Activated T-cell treated with anti-CD3 and anti-CD28 coated beads, Interleukin-2, amount 50 U/mL, for 4 hours (primary cell): ENCODE results near the gene CITED4. TPM values are rescaled to one million over a fixed set of nuclear protein-coding genes. Genes with fewer than 3 reads are reported as not detected.

ENCODE experiments used
- ATAC-seq, 2 donors: fragments of 200-7000 bp; cut with Tn5 transposase; one replicate each; pipeline ENCODE4 v1.10.0; 2021
- DNase-seq: peaks from one replicate; pipeline ENCODE4 v3.0.0-alpha.2; 2020
- H3K27me3 Mint-ChIP-seq: one replicate; pipeline ENCODE4 v1.8.0; 2021; ENCODE audit warnings: low read depth, mixed read lengths
- H3K36me3 Mint-ChIP-seq: one replicate; pipeline ENCODE4 v1.8.0; 2022; ENCODE audit warnings: mixed read lengths; ENCODE audit not compliant: insufficient read depth
- H3K4me1 Mint-ChIP-seq: one replicate; pipeline ENCODE4 v1.8.0; 2021; ENCODE audit warnings: low read depth, mixed read lengths
- H3K4me3 Mint-ChIP-seq: one replicate; pipeline ENCODE4 v1.8.0; 2021; ENCODE audit warnings: mild to moderate bottlenecking, moderate library complexity, mixed read lengths
- H3K9me3 Mint-ChIP-seq: one replicate; pipeline ENCODE4 v1.8.0; 2021; ENCODE audit warnings: mixed read lengths
- total RNA-seq, 3 donors: library from RNA; stranded (reverse); gene quantifications; one replicate each; pipeline ENCODE4 v1.2.1, GENCODE V29; 2021

Gene CITED4, protein sequence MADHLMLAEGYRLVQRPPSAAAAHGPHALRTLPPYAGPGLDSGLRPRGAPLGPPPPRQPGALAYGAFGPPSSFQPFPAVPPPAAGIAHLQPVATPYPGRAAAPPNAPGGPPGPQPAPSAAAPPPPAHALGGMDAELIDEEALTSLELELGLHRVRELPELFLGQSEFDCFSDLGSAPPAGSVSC
- total RNA-seq = 1 to 10 TPM; 3.1 to 3.5 (median 3.2) TPM

DNA sequence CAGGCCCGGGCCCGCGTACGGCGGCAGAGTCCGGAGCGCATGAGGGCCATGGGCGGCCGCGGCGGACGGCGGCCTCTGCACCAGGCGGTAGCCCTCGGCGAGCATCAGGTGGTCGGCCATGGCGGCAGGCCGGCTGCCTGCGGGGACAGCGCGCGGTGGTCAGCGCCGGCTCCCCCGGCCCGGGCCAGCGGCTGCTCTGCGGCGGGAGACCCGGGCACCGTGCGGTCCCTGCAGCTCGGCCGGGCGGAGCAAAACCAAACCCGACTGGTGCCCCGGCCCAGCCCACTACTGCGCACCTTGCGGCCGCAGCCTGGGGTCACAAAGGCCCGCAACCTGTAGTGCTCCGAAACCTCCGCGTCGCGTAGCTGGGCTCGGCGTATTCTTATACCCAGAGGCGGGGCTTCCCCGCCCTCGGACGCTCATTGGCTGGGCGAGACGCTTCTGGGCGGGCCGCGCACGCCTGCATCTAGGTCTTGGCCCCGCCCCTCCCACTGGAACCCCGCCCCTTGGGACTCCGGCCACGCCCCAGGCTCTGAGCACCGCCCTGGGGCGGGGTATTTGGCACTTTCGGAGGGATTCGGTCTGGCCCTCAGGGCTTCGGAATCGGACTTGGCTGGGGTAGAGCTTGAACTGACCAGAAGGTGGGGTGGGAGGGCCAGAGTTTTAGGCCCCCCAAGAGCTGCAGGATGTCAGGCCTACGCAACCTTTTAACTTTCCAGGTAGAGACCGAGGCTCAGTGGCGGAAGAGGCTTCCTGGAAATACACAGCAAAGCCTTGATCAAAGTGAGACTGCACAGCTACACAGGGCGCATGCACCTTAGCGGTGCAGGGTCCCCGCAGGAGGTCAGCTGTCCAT lies at the start of gene CITED4:
TSS of gene CITED4 (minus strand) at position 356 of the 856 bp plus-strand sequence. CDS start at position 120, 236 bp downstream.
- DNase-seq (peak; percentile 95), ATAC-seq (peak; percentile 98)
- H3K36me3 Mint-ChIP-seq = no peaks in the 10 kb centered on the region
- H3K4me1 Mint-ChIP-seq = peaks cover 14% of the 10 kb centered on the region
- peak within 1 kb of the TSS; percentile 90 for H3K4me3 Mint-ChIP-seq
- no peaks in the 10 kb centered on the region for H3K9me3 Mint-ChIP-seq
- peaks cover 4% of the 10 kb centered on the region for H3K27me3 Mint-ChIP-seq

DNA sequence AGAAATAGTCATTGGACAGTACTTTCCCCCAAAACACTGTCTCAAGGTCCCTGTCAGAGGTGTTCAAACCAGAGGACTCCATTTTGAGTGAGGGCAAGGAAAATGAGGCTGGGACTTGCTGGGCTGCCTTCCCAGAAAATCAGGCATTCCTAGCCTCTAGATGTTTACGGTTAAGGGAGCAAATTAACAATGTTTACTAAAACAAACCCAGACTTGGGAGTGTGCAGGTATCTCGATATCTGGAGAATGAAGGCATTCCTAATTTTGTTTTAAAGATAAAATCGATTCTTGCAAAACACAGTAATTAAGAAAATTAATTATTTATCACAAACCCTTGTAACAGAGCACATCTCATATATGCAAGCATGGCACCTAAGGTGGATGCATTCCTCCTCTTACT lies 48.9 kb upstream of the CITED4 start:
- Mint-ChIP-seq H3K4me1 (no peaks in the 10 kb centered on the region), H3K36me3 (no peaks in the 10 kb centered on the region), H3K4me3 (no peak overlapping the region)

DNA sequence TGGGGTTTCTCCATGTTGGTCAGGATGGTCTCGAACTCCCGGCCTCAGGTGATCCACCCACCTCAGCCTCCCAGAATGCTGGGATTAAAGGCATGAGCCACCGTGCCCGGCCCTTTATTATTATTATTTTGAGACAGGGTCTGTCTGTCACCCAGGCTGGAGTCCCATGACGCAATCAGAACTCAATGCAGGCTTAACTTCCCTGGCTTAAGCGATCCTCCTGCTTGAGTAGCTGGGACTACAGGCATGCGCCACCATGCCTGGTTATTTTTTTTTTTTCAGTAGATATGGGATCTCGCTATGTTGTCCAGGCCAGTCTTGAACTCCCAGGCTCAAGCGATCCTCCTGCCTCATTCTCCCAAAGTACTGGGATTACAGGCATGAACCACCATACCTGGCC lies 47.1 kb upstream of the CITED4 start:
- Mint-ChIP-seq H3K27me3 (no peaks in the 10 kb centered on the region), H3K36me3 (no peaks in the 10 kb centered on the region), H3K4me1 (no peaks in the 10 kb centered on the region), H3K4me3 (no peak overlapping the region), H3K9me3 (no peaks in the 10 kb centered on the region)
- no peak for ATAC-seq
- DNase-seq = no peak

More for the DNA sequence above, 48.9 kb upstream of the CITED4 start:
- no peaks in the 10 kb centered on the region for H3K27me3 Mint-ChIP-seq
- no peaks in the 10 kb centered on the region for H3K9me3 Mint-ChIP-seq
- ATAC-seq (no peak), DNase-seq (no peak)

DNA sequence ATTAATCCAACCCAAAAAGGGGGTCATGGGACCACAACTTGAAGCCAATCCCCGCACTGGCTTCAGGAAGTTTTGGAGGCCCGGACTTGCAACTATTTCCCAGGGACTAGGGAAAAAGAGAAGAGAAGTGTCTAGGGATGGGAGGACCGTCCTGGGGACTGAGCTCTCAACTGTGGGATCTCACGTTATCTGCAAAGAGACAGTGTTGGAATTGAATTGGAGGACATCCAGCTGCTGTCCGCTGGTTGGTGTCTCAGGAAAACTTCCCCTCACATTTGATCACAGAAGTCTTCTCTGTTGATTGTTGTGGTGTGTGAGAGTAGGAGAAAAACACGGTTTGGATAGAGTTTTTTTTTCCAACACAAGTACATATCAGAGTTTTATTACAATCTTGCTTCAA lies 46.2 kb upstream of the CITED4 start:
- Mint-ChIP-seq H3K4me3 (no peak overlapping the region), H3K4me1 (no peaks in the 10 kb centered on the region), H3K27me3 (no peaks in the 10 kb centered on the region), H3K36me3 (no peaks in the 10 kb centered on the region), H3K9me3 (no peaks in the 10 kb centered on the region)
- DNase-seq (no peak), ATAC-seq (no peak)

DNA sequence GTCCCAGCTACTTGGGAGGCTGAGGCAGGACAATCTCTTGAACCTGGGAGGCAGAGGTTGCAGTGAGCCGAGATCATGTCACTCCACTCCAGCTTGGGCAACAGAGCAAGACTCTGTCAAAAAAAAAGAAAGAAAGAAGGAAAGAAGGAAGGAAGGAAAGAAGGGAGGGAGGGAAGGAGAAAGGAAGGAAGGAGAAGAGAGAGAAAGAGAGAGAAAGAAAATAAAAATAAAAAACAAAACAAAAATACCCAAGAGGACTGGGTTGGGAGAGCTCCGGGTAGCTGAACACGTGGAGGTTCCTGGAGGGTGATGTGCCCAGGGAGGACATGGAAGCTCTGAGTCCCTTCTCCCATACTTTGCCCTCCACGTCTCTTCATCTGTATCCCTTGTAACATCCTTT lies 45.7 kb upstream of the CITED4 start:
- DNase-seq = no peak
- no peaks in the 10 kb centered on the region for H3K9me3 Mint-ChIP-seq
- no peak for ATAC-seq
- H3K27me3 Mint-ChIP-seq = no peaks in the 10 kb centered on the region
- no peaks in the 10 kb centered on the region for H3K36me3 Mint-ChIP-seq
- H3K4me1 Mint-ChIP-seq = no peaks in the 10 kb centered on the region
- no peak overlapping the region for H3K4me3 Mint-ChIP-seq

DNA sequence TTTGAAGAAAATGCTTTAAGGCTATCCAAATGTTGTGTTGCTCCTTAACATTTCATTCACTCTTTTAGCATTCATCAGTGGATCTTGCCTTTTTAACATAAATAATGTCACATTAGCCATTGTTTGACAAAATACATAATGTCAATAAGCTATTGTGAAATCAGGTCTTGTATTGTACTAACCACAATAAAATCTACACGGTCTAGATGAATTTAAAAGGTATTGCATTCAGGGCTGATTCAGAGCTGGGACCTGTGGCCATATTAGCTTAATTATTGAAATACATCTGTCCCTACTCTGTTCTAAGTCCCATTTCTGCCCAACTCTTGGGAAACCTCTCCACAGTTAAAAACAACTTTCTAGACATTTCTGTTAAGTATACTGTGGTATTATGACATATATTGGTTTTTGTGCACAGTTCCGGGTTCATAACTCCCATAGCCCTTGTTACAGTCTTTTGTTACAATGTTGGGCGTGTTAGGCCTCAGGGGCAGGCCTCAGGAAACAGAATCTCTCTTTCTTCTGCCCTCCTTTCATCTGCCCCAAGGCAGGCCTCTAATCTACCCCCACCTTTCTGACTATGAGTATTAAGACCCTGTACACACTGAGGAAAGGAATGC lies 44.7 kb upstream of the CITED4 start:
- Mint-ChIP-seq H3K4me3 (no peak overlapping the region), H3K4me1 (no peaks in the 10 kb centered on the region), H3K36me3 (no peaks in the 10 kb centered on the region), H3K9me3 (no peaks in the 10 kb centered on the region), H3K27me3 (no peaks in the 10 kb centered on the region)
- ATAC-seq (no peak), DNase-seq (no peak)

DNA sequence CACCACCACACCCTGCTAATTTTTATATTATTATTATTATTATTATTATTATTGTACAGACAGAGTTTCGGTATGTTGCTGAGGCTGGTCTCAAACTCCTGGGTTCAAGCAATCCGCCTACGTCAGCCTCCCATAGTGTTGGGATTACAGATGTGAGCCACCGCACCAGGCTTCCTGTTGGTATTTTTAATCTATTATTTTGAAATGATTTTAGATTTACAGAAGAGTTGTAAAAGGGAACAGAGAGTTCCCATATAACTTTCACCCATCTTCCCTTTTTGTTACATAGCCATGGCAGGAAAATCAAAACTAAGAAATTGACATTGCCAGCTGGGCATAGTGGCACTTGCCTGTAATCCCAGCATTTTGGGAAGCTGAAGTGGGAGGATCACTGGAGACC lies 42.9 kb upstream of the CITED4 start:
- H3K4me1 Mint-ChIP-seq = no peaks in the 10 kb centered on the region
- no peak for ATAC-seq
- no peak overlapping the region for H3K4me3 Mint-ChIP-seq
- no peaks in the 10 kb centered on the region for H3K36me3 Mint-ChIP-seq
- no peaks in the 10 kb centered on the region for H3K9me3 Mint-ChIP-seq
- no peak for DNase-seq
- H3K27me3 Mint-ChIP-seq = no peaks in the 10 kb centered on the region

DNA sequence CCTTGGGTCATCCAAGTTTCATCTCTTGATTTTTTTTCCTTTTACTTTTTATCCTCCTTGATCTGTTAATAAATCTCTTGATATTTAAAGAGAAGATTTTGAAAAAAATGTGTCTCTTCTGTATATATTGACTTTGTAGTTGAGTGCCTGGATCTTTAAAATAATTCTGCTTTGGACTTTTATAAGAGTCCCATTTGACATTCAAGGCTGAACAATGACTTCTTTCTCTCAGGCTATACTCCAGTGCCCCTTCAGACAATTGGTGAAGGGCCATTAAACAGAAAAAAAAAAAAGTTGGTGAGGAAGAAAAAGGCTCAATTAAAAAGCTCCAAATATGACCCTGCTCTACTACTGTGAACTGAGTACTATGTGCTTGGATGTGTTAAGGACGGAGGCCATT lies 40.9 kb upstream of the CITED4 start:
- ATAC-seq = no peak
- no peak overlapping the region for H3K4me3 Mint-ChIP-seq
- no peaks in the 10 kb centered on the region for H3K4me1 Mint-ChIP-seq
- H3K9me3 Mint-ChIP-seq = no peaks in the 10 kb centered on the region
- H3K36me3 Mint-ChIP-seq = no peaks in the 10 kb centered on the region
- H3K27me3 Mint-ChIP-seq = no peaks in the 10 kb centered on the region
- no peak for DNase-seq

DNA sequence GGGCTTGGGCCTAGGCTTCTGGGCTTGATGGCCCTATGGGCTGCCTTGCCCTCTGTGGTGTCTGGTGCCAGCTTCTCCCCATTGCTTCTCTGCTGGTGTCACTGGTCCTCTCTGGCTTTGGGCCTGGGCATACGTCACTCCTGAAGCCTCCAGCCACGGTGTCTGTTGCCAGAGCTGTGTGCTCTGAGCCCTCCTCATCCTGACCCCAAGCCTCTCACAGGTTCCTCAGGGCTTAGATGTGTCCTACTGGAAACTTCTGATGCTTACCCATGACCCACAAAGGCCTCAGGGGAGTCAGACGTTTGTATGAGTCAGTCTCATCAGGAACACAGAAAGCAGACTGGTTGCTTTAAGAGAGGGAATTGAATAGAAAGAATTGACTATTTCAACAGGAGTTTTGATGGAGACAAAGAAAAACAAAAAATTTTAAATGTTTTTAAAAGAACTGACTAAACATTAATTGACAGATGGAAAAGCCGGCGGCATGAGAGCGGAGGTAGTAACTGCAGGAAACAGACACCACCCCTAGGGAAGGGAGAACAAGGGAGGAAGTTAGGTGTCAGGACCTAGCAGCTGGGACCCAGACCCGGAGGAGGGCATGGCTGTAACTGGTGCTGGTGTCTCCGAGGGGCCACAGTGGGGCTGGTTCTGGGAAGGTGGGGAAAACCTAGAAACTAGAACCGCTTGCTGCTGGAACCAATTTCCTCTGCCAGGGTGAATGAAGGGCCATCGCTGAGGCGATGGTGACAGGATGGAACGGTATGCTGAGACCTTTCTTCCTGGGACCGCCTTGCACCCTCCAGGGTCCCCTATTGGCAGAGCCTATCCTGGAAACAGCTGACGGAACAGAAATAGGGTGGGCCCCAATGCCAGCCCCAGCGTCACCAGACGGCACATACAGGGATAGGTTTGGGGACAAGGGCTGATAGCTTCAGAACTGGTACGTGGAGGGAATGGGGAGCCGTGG lies 40.0 kb upstream of the CITED4 start:
- H3K9me3 Mint-ChIP-seq = no peaks in the 10 kb centered on the region
- H3K4me1 Mint-ChIP-seq = no peaks in the 10 kb centered on the region
- H3K36me3 Mint-ChIP-seq = no peaks in the 10 kb centered on the region

DNA sequence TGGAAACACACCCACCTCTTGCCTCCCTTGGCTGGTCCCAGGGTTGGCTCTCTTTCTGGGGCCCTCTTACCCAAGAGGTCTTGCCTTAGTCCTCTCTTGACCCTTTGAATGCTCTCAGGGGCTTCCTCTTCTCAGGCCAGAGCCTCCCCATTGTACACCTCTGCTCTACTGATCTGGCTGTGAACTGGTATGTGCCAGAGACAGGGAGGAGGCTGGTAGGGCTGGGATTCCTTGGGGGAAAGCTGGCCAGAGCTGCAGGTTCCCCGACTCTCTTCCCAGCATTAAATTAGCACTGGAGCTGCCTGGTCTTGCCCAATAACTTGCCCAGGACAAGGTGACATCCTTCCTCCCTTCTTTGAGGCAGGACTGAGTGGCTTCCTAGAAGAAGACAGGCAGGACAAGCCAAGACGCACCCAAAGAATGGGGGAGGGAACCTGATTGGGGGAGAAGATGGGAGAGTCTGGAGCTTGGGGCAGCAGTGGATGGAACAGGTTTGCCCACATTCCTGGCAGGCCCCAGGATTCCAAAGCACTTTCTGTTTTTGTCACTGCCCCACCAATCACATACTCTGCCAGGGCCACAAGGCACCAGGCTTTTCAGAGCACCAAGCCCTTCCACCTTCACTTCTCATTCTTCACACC lies 37.2 kb upstream of the CITED4 start:
- DNase-seq (no peak), ATAC-seq (no peak)
- no peak overlapping the region for H3K4me3 Mint-ChIP-seq
- H3K4me1 Mint-ChIP-seq = no peaks in the 10 kb centered on the region
- no peaks in the 10 kb centered on the region for H3K36me3 Mint-ChIP-seq
- H3K27me3 Mint-ChIP-seq = no peaks in the 10 kb centered on the region
- peaks cover 11% of the 10 kb centered on the region for H3K9me3 Mint-ChIP-seq

More for the DNA sequence above, 40.0 kb upstream of the CITED4 start:
- DNase-seq (no peak), ATAC-seq (no peak)
- no peaks in the 10 kb centered on the region for H3K27me3 Mint-ChIP-seq
- H3K4me3 Mint-ChIP-seq = no peak overlapping the region

DNA sequence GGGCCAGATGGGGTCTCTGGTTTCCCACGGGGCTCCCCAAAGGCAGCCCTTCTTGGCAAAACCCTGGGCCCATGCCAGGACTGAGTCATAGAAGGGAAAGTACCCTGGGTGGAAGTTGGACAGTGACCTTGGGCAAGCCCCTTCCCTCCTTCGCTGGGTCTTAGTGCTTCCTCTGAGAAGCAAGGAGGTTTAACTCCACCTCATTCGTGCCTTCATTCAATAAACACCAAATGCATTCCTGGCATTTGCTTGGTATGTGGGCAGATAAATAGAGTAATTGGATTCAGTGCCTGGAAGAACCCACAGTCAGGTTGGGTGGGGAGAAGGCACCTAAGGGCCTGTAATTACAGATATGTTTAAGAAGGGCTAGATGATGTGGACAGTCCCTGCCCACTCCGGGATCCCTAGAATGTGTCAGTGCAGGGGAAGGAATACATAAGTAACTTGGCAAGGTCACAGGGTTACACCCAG lies 36.3 kb upstream of the CITED4 start:
- no peaks in the 10 kb centered on the region for H3K27me3 Mint-ChIP-seq
- DNase-seq (no peak), ATAC-seq (no peak)
- H3K36me3 Mint-ChIP-seq = no peaks in the 10 kb centered on the region
- H3K9me3 Mint-ChIP-seq = peaks cover 18% of the 10 kb centered on the region
- H3K4me1 Mint-ChIP-seq = no peaks in the 10 kb centered on the region
- H3K4me3 Mint-ChIP-seq = no peak overlapping the region

DNA sequence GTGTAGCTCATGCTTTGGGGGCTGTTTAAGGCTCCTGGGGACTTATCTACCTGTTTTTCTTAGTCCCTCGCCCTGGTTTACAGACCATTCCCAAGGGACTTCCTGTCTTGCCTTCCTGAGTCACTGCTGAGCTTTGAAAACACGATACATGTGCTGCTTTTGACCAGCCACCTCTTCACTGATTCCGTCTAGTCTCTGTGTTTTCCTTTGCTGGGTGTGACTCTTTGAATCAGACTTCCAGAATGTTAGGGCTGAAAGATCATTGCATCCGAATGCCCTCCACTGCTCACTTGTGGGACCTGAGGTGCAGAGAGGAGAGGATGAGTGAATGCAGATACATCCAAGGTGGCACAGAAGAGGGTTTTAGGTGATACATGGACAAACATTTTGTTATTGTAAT lies 35.4 kb upstream of the CITED4 start:
- Mint-ChIP-seq H3K9me3 (peaks cover 22% of the 10 kb centered on the region), H3K4me3 (no peak overlapping the region), H3K4me1 (no peaks in the 10 kb centered on the region), H3K27me3 (no peaks in the 10 kb centered on the region), H3K36me3 (no peaks in the 10 kb centered on the region)
- DNase-seq (no peak), ATAC-seq (no peak)

DNA sequence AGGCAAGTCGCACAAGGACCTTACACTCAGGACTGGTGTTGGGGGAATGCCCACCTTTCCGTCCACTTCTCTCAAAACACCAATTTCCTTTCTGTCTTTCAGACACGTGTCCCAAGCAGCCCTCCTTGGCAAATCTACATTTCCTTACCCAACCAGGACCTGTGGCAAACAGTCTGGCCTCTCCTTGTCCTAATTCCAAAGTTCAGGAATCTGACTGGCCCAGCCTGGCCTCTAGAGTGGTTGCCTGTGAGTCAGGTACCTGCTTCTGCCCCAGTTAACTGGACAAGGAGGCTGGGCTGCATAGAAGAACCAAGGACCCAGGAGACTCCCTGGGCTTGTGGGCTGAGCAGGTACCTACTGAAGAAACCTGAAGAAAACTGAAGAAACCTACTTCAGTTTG lies 34.3 kb upstream of the CITED4 start:
- Mint-ChIP-seq H3K9me3 (peaks cover 22% of the 10 kb centered on the region), H3K4me1 (no peaks in the 10 kb centered on the region), H3K36me3 (no peaks in the 10 kb centered on the region), H3K4me3 (no peak overlapping the region), H3K27me3 (no peaks in the 10 kb centered on the region)
- ATAC-seq = no peak
- DNase-seq = no peak
